ENCODE data around the gene ISG20. TPM values are rescaled to one million over a fixed set of nuclear protein-coding genes. Genes with fewer than 3 reads are reported as not detected.

ISG20 gene
- total RNA-seq, 1 experiment from 2014 or later, result 112 TPM

DNA sequence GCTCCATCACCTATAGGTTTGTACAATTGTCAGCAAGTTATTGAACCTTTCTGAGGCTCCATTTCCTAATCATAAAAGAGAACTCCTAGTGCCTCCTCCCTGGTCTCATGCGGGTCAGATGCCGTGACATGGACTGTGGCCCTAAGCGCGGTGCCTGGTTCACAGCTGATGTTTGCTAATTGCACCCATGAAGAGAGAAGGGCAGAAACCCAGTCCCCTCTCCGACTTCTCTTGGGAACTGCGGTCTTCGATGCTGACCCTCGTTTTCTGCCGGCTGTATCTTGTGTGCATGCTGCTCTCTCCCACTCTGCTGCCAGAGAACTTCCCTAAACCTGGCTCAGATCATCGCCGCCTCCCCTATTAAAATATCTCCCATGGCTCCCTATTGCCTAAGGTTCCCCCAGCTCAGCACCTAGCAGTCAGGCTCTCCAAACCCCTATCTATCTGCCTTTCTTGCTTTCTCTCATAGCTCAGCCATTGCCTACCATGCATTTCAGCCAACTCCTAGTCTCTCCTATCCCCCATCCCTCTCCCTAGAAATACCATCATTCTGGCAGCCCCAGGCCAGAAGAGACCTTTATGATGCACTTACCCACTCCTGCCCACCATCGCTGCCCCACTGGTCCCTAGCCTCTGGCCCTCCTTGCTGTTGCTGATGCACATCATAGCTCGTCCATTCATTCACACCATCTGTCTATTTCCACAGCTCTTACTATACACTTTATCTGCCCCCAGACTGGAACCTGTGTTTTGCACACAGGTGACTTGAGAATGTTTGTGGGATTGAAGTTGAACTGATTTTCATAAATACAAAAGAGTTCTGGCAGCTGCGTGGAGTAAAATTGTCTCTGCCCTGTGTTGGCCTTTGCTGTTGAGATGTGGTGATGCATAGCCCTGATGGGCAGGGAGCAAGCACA lies 6.6 kb downstream of the ISG20 start:
- no peaks in the 10 kb centered on the region; the same call in 1 of the 2 replicates for H3K36me3 ChIP-seq (ENCODE audit: insufficient read depth, low read length)

DNA sequence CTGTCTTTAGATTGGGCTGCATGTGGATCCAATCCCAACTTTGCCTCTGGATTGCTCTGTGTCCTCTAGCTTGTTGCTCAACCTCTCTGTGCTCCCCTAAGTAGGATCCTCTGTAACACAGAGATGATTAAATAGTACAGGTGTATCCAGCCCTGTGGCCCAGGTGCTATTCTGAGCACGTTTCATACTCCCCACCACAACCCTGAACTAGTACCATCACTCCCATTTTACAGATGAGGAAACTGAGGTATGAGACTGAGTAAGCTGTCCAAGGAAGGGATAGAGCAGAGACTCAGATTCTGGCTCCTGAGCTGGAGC lies 7.2 kb downstream of the ISG20 start:
- peak overlapping the region; percentile 95 for H3K27ac ChIP-seq (ENCODE audit: low read length)
- DNase-seq, result no peak
- peaks cover 76% of the 10 kb centered on the region for H3K4me1 ChIP-seq (ENCODE audit: low read length)
- no peaks in the 10 kb centered on the region for H3K9me2 ChIP-seq (replicated peaks; ENCODE audit: insufficient read depth, low read length)
- H3K4me3 ChIP-seq (ENCODE audit: low read length), result peak overlapping the region; percentile 62
- H3K27me3 ChIP-seq (ENCODE audit: low read length), result no peaks in the 10 kb centered on the region
- peaks cover 13% of the 10 kb centered on the region for H3K79me2 ChIP-seq (ENCODE audit: low read length)
- H3K36me3 ChIP-seq (ENCODE audit: insufficient read depth, low read length), result no peaks in the 10 kb centered on the region; the same call in 1 of the 2 replicates
- H3K9ac ChIP-seq (ENCODE audit: low read length), result peak overlapping the region; percentile 71
- H3K4me2 ChIP-seq (ENCODE audit: low read depth, low read length, poor library complexity, severe bottlenecking), result peak overlapping the region; percentile 80
- no peak overlapping the region for H2AFZ ChIP-seq (ENCODE audit: low read length)
- no peaks in the 10 kb centered on the region for H3K9me3 ChIP-seq (ENCODE audit: low read length)
- no peaks in the 10 kb centered on the region for H4K20me1 ChIP-seq (ENCODE audit: insufficient read depth, low read depth, low read length)

More for the DNA sequence above, 6.6 kb downstream of the ISG20 start:
- Histone ChIP-seq H3K27ac (ENCODE audit: low read length) (peak overlapping the region; percentile 95), H3K9me2 (replicated peaks; ENCODE audit: insufficient read depth, low read length) (no peaks in the 10 kb centered on the region), H4K20me1 (ENCODE audit: insufficient read depth, low read depth, low read length) (no peaks in the 10 kb centered on the region), H3K4me3 (ENCODE audit: low read length) (peak overlapping the region; percentile 62), H3K27me3 (ENCODE audit: low read length) (no peaks in the 10 kb centered on the region), H3K9me3 (ENCODE audit: low read length) (no peaks in the 10 kb centered on the region), H3K9ac (ENCODE audit: low read length) (peak overlapping the region; percentile 71), H2AFZ (ENCODE audit: low read length) (no peak overlapping the region), H3K4me2 (ENCODE audit: low read depth, low read length, poor library complexity, severe bottlenecking) (peak overlapping the region; percentile 80), H3K4me1 (ENCODE audit: low read length) (peaks cover 83% of the 10 kb centered on the region), H3K79me2 (ENCODE audit: low read length) (peaks cover 13% of the 10 kb centered on the region)
- DNase-seq, result peak; percentile 58

DNA sequence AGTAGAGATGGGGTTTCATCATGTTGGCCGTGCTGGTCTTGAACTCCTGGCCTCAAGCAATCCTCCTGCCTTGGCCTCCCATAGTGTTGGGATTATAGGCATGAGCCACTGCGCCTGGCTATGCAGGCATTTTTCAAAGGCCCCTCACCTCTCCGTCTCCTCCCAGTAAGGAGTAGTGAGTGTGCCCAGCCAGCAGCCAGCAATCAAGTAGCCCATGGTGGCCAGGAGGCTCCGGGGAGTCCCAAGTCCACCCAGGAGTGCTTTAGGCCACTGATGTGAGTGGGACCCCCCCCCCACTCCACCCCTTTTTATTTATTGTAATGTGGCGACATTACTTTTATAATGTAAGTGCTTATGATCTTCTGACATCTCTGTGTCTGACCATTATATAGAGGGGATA lies 8.1 kb downstream of the ISG20 start:
- Histone ChIP-seq H3K27me3 (ENCODE audit: low read length) (no peaks in the 10 kb centered on the region), H4K20me1 (ENCODE audit: insufficient read depth, low read depth, low read length) (no peaks in the 10 kb centered on the region), H2AFZ (ENCODE audit: low read length) (no peak overlapping the region), H3K9ac (ENCODE audit: low read length) (peak overlapping the region; percentile 55), H3K4me2 (ENCODE audit: low read depth, low read length, poor library complexity, severe bottlenecking) (peak overlapping the region; percentile 72), H3K9me3 (ENCODE audit: low read length) (no peaks in the 10 kb centered on the region), H3K4me3 (ENCODE audit: low read length) (peak overlapping the region; percentile 37; the same call in 1 of the 2 replicates), H3K4me1 (ENCODE audit: low read length) (peaks cover 67% of the 10 kb centered on the region), H3K36me3 (ENCODE audit: insufficient read depth, low read length) (no peaks in the 10 kb centered on the region; the same call in 1 of the 2 replicates), H3K27ac (ENCODE audit: low read length) (peak overlapping the region; percentile 95), H3K79me2 (ENCODE audit: low read length) (peaks cover 13% of the 10 kb centered on the region), H3K9me2 (replicated peaks; ENCODE audit: insufficient read depth, low read length) (no peaks in the 10 kb centered on the region)
- DNase-seq, result no peak

DNA sequence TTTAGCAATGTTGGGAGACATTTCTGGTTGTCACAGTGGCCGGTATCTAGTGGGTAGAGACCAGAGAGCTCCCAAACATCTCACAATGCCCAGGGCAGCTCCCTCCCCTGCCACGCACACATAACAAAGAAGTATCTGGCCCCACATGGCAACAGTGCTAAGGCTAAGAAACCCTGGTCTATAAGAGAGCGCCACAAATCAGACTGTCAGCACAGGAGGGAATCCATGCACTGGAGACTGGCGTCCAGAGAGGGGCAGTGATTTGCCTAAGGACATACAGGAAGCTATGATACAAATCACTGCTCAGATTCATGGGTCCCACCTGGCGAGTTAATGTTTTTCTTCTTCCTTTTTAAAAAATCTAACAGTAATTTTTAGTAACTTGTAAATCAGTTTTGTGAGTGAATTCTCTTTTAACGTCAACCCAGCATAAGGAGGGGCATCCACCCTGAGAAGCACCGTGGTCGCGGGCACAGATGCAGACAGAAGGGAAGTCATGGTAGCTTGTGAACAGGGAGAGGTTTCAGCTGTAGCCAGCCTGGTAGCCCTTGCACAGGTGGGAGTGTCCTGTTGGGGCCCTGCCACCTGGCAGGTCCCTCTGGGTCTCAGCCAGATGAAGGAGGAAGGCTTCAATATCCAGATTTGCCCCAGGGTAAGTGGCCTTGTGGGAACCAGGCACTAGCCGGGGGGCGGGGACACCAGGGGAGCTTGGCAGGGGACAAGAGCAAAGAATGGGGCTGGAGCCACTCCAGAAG lies 8.7 kb downstream of the ISG20 start:
- H3K36me3 ChIP-seq (ENCODE audit: insufficient read depth, low read length), result peaks cover under 1% of the 10 kb centered on the region; the same call in 1 of the 2 replicates
- peak; percentile 85 for DNase-seq

DNA sequence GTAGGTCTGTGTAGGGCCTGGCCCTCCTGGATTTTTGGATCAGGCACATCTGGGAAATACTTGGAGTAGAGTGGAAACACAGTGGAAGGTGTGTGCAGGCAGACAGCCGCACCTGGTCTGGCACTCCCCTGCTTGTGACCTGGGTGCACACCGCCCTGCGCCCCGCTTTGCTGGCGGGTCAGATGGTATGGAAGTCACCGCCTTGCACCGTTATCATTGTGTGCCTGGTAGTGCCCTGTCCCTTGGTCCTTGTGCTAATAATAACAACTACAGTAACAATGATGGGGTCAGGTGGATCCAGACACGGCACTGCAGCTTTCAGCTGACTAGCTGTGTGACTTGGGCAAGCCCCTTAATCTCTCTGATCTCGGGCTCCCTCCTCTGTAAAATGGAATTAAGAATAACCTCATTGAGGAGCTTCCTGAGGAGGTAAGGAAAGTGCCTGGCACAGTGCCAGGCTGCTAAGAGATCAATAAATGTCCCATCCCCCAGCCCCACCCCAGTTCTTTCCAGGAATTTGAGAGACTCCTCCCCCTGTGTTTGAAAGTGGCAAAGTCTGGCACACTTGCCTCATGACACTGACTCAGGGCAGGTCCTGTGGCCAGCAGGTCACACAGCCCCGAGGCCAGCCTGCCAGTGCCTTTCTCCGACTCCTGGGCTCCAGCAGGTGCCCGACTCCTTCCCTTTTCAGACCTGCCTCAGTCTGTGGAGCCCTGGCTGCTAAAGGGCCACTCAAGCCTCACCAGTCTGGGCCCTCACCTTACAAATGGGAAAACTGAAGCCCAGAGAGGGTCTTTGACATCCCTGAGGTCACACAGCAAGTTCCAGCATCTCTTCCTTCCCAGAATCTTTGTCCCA lies 9.8 kb downstream of the ISG20 start:
- peaks cover 59% of the 10 kb centered on the region for H3K4me1 ChIP-seq (ENCODE audit: low read length)
- H3K9me3 ChIP-seq (ENCODE audit: low read length), result no peaks in the 10 kb centered on the region
- H3K27ac ChIP-seq (ENCODE audit: low read length), result peak overlapping the region; percentile 95
- peaks cover 5% of the 10 kb centered on the region; the same call in 1 of the 2 replicates for H3K36me3 ChIP-seq (ENCODE audit: insufficient read depth, low read length)
- peak overlapping the region; percentile 37; the same call in 1 of the 2 replicates for H3K4me3 ChIP-seq (ENCODE audit: low read length)
- no peaks in the 10 kb centered on the region for H3K9me2 ChIP-seq (replicated peaks; ENCODE audit: insufficient read depth, low read length)
- H3K9ac ChIP-seq (ENCODE audit: low read length), result peak overlapping the region; percentile 55
- peaks cover 12% of the 10 kb centered on the region for H3K79me2 ChIP-seq (ENCODE audit: low read length)
- H2AFZ ChIP-seq (ENCODE audit: low read length), result no peak overlapping the region
- H3K27me3 ChIP-seq (ENCODE audit: low read length), result no peaks in the 10 kb centered on the region
- DNase-seq, result no peak
- no peaks in the 10 kb centered on the region for H4K20me1 ChIP-seq (ENCODE audit: insufficient read depth, low read depth, low read length)
- H3K4me2 ChIP-seq (ENCODE audit: low read depth, low read length, poor library complexity, severe bottlenecking), result peak overlapping the region; percentile 72

More for the DNA sequence above, 8.7 kb downstream of the ISG20 start:
- Histone ChIP-seq H3K9me3 (ENCODE audit: low read length) (no peaks in the 10 kb centered on the region), H3K4me2 (ENCODE audit: low read depth, low read length, poor library complexity, severe bottlenecking) (peak overlapping the region; percentile 72), H3K9ac (ENCODE audit: low read length) (peak overlapping the region; percentile 55), H3K9me2 (replicated peaks; ENCODE audit: insufficient read depth, low read length) (no peaks in the 10 kb centered on the region), H3K27ac (ENCODE audit: low read length) (peak overlapping the region; percentile 95), H3K27me3 (ENCODE audit: low read length) (no peaks in the 10 kb centered on the region), H3K4me1 (ENCODE audit: low read length) (peaks cover 62% of the 10 kb centered on the region), H3K4me3 (ENCODE audit: low read length) (peak overlapping the region; percentile 37; the same call in 1 of the 2 replicates), H4K20me1 (ENCODE audit: insufficient read depth, low read depth, low read length) (no peaks in the 10 kb centered on the region), H2AFZ (ENCODE audit: low read length) (no peak overlapping the region), H3K79me2 (ENCODE audit: low read length) (peaks cover 13% of the 10 kb centered on the region)

DNA sequence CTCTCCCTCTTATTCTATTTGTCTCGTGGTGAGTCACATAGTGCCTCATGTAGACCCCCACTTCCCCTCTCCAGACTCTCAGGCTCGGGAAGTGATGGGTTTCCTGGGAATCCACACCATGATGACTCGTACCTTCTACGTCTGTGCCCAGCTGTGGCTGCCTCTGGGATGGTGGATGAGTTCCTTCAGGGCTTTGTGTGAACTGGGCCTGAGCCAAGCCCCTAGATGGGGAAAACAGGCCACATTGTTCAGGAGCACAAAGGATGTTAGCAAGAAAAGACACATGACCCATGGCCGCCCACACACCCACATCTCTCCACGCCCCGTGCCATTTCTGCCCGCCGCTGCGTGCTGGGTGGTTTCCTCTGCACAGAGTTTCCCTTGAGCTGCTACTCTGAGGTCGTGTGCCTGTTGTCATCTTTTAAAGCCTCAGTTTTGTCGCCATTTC lies 10.5 kb downstream of the ISG20 start:
- no peak for DNase-seq
- H3K4me1 ChIP-seq (ENCODE audit: low read length), result peaks cover 51% of the 10 kb centered on the region

DNA sequence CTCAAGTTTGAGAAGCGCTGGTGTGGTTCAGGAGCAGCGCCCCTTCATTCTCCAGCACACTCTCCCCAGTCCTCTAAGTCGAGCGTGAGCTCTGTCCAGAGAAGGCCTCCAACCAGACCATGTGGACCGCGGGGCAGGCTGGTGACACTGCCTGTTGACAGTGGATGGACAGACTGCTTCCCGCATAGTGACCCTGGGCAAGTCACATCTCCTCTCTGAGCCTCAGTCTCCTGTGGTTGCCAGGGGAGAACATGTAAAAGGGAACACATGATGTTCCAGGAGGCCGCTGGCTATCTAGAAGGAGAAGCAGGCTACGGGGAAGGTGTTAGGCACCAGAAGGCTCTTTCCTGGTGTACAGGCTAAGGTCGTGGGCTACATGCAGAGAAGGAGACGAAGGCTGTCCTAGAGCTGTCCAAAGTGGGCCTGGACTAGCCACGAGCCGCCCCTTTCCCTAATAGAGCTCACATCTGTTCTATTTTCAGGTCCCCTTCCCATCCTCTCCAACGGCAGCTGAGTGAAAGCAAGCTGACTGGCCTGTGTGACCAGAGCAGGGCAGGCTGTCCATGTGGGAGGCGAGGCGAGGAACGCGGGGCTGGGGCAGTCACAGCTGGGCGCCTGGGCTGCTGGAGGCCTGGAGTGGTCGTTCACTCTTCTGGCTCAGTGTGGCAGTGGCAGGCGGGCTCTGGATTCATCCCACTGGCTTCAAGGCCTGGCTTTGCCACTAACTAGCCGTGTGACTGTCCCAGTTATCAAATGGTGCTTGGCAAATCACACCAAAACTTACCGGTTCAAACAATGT lies 11.1 kb downstream of the ISG20 start:
- peaks cover 45% of the 10 kb centered on the region for H3K4me1 ChIP-seq (ENCODE audit: low read length)
- no peak overlapping the region for H3K4me3 ChIP-seq (ENCODE audit: low read length)
- no peak for DNase-seq
- no peak overlapping the region for H3K9ac ChIP-seq (ENCODE audit: low read length)
- H2AFZ ChIP-seq (ENCODE audit: low read length), result no peak overlapping the region
- H3K4me2 ChIP-seq (ENCODE audit: low read depth, low read length, poor library complexity, severe bottlenecking), result no peak overlapping the region
- no peaks in the 10 kb centered on the region for H3K9me2 ChIP-seq (replicated peaks; ENCODE audit: insufficient read depth, low read length)
- H3K27me3 ChIP-seq (ENCODE audit: low read length), result no peaks in the 10 kb centered on the region
- peaks cover 4% of the 10 kb centered on the region; the same call in 1 of the 2 replicates for H3K79me2 ChIP-seq (ENCODE audit: low read length)
- no peaks in the 10 kb centered on the region for H4K20me1 ChIP-seq (ENCODE audit: insufficient read depth, low read depth, low read length)
- no peak overlapping the region for H3K27ac ChIP-seq (ENCODE audit: low read length)
- no peaks in the 10 kb centered on the region for H3K9me3 ChIP-seq (ENCODE audit: low read length)
- H3K36me3 ChIP-seq (ENCODE audit: insufficient read depth, low read length), result peaks cover 5% of the 10 kb centered on the region; the same call in 1 of the 2 replicates

More for the DNA sequence above, 10.5 kb downstream of the ISG20 start:
- Histone ChIP-seq H3K9ac (ENCODE audit: low read length) (no peak overlapping the region), H3K27me3 (ENCODE audit: low read length) (no peaks in the 10 kb centered on the region), H3K4me2 (ENCODE audit: low read depth, low read length, poor library complexity, severe bottlenecking) (no peak overlapping the region), H3K9me3 (ENCODE audit: low read length) (no peaks in the 10 kb centered on the region), H3K27ac (ENCODE audit: low read length) (peak overlapping the region; percentile 95; the same call in 1 of the 2 replicates), H4K20me1 (ENCODE audit: insufficient read depth, low read depth, low read length) (no peaks in the 10 kb centered on the region), H3K9me2 (replicated peaks; ENCODE audit: insufficient read depth, low read length) (no peaks in the 10 kb centered on the region), H3K4me3 (ENCODE audit: low read length) (no peak overlapping the region), H2AFZ (ENCODE audit: low read length) (no peak overlapping the region), H3K36me3 (ENCODE audit: insufficient read depth, low read length) (peaks cover 5% of the 10 kb centered on the region; the same call in 1 of the 2 replicates), H3K79me2 (ENCODE audit: low read length) (peaks cover 8% of the 10 kb centered on the region; the same call in 1 of the 2 replicates)

All from Karpas-422 (cell line).